Ovary (tissue), 10 donors: ENCODE data around the gene PFKFB2. TPM values are rescaled to one million over a fixed set of nuclear protein-coding genes. Genes with fewer than 3 reads are reported as not detected.

Experiments used
- DNase-seq, 5 donors: peaks; one replicate each; pipeline ENCODE4 v3.0.0-alpha.2; 2019 to 2020
- H3K27ac ChIP-seq, 2 donors: fragments of 200-600 bp; one replicate each; pipeline versions ENCODE4 v1.5.1 to v1.8.0; 2019 to 2022
- H3K27me3 ChIP-seq: fragments of 200-600 bp; one replicate; pipeline ENCODE4 v1.8.0; 2022
- H3K36me3 ChIP-seq: fragments of 200-600 bp; sonication (generic); one replicate; pipeline ENCODE4 v1.5.1; 2019
- H3K4me1 ChIP-seq: one replicate; pipeline ENCODE4 v1.8.1; 2013; ENCODE audit warnings: mild to moderate bottlenecking, moderate library complexity; ENCODE audit not compliant: insufficient read depth
- H3K4me3 ChIP-seq: fragments of 200-600 bp; sonication (generic); one replicate; pipeline ENCODE4 v1.5.1; 2017
- H3K9me3 ChIP-seq, 2 donors: fragments of 200-600 bp in 1 of 2; sonication (generic) in 1 of 2; one replicate each; pipeline versions ENCODE4 v1.5.1 to v1.8.1; 2013 to 2019; ENCODE audit warnings: mild to moderate bottlenecking in 1 of 2, moderate library complexity in 1 of 2
- EP300 ChIP-seq: sonication (generic); formaldehyde crosslinking; IDR thresholded peaks from one replicate; pipeline ENCODE4 v1.6.1; 2017; ENCODE audit warnings: antibody characterized with exemption
- POLR2A ChIP-seq: fragments of 450-650 bp; IDR thresholded peaks from one replicate; pipeline ENCODE4 v1.6.1; 2017; ENCODE audit warnings: antibody characterized with exemption, mild to moderate bottlenecking, moderate library complexity
- WGBS, 3 donors: extraction: QIAGEN DNeasy Blood & Tissue Kit in 1 of 3; methylation state at CpG; one replicate each; pipeline versions ENCODE4 v1.1.5 to v1.1.7; 2013 to 2017; 5-methylcytosine and 5-hydroxymethylcytosine counted together
- intact Hi-C, 4 donors: fragments of 100-400 bp; cut with DNase I; formaldehyde crosslinking; loops; one replicate each; pipeline versions ENCODE4 v1.11.0 to v1.15.1; 2022 to 2023
- long read RNA-seq, 3 donors: library from polyadenylated mRNA in 2 of 3; unstranded in 2 of 3; transcript quantifications; one replicate each; pipeline ENCODE4 v2.0.0 and lab custom pipeline, GENCODE V29; 2021 to 2026
- polyA plus RNA-seq, 2 donors: library from polyadenylated mRNA; stranded (reverse); fragments of 200-250 nt in 1 of 2; fragments of 350-450 nt in 1 of 2; fragmentation: Illumina TruSeq in 1 of 2; extraction: RNeasy Lipid Tissue Mini Kit (QIAGEN cat#74804) in 1 of 2; gene quantifications; one replicate each; pipeline ENCODE4 v1.2.3, GENCODE V29; 2013 to 2014
- total RNA-seq, 7 donors: library from RNA; depleted of rRNA in 2 of 7; stranded (reverse); fragments of >200 nt in 2 of 7; fragmentation: NEBNext Ultra II Directional in 3 of 7; extraction: Animal tissue kit (Norgen Biotek cat#: 25700) in 3 of 7; gene quantifications; one replicate each; pipeline versions ENCODE4 v1.1.0 to v1.2.4, GENCODE V29; 2016 to 2023
- TF ChIP-seq, protein P1 (sequence below), 3 donors: fragments of 450-650 bp in 2 of 3; fragments of 200-600 bp in 1 of 3; IDR thresholded peaks; one replicate each; pipeline versions ENCODE4 v1.5.1 to v1.8.0; 2016 to 2022; ENCODE audit warnings: antibody characterized with exemption in 3 of 3, mild to moderate bottlenecking in 1 of 3
- donor health status: DM: no; HTN: no; CAD: no; lungs with moderate emphysema.
- donor health status: DM: no; HTN: no; CAD: no.
- donor health status: Bipolar disorder and iron deficiency.
- donor health status: DM: yes; HTN: yes; CAD: no.
- donor health status: DM: no; HTN: no; CAD: no.
- donor health status: DM: yes; HTN: yes; CAD: no.

PFKFB2 gene
- total RNA-seq (10 to 100 TPM in 2 of 7 donors, 1 to 10 TPM in 5; 5.0 to 11.4 (median 8.7) TPM), polyA plus RNA-seq (1 to 10 TPM; 3.0 to 7.7 TPM)
- long read RNA-seq, donor 1, partial matches to known transcripts: 0 of 6 reads
- long read RNA-seq, donor 1, other reads (novel, unspliced or antisense): 6 of 6 reads
- long read RNA-seq, donor 2, full-length matches to known transcripts: 2 of 2 reads
- long read RNA-seq, donor 2, partial matches to known transcripts: 0 of 2 reads
- long read RNA-seq, donor 2, other reads (novel, unspliced or antisense): 0 of 2 reads
- long read RNA-seq, donor 3, partial matches to known transcripts: 1 of 8 reads
- long read RNA-seq, donor 3, other reads (novel, unspliced or antisense): 4 of 8 reads

DNA sequence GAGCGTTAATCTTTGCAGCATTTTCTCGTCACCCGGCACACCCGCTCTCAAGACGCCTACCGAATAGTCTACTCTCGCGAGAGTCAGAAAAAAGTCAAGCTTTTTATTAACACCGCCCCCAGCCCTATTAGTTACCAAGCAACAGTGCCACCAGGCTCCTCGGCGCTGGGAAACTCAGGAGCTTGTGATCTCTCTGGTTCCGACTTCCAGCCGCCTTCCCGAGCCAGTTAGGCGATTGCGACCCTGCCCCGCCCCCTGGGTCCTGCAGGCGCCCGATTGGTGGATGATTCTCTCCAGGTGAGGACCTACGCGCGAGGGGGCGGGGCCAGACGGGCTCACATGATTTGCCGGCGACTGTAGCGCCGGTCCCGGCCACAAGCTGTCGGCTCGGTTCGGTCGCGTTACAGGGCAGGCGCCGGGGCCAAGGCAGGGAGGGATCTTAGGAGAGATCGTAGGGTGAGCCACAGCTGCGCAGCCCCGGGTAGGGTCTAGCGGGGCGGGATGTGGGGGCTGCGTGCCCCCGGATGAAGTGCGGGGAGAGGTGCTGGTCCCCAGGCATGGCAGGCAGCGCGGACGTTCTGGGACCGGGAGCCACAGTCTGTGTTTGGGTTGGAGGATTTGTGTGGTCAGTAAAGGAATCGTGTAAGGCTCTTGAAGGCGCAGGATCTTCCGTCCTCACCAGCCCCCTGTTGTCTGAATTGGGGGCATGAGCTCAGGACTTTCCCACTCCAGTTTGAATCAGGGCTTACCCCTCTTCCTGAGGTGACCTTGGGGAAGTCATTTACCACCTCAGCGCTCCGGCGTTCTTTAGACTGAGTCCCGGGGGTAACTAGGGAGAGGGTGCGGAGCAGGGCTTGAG, at the start of gene PFKFB2:
Gene PFKFB2 (plus strand): TSS at position 365 of the 859 bp plus-strand sequence. CDS start 1,443 bp downstream, outside the sequence.
- no peaks in the 10 kb centered on the region for H3K36me3 ChIP-seq
- H3K4me3 ChIP-seq: peak within 1 kb of the TSS; percentile 65
- TF ChIP-seq, protein P1, sequence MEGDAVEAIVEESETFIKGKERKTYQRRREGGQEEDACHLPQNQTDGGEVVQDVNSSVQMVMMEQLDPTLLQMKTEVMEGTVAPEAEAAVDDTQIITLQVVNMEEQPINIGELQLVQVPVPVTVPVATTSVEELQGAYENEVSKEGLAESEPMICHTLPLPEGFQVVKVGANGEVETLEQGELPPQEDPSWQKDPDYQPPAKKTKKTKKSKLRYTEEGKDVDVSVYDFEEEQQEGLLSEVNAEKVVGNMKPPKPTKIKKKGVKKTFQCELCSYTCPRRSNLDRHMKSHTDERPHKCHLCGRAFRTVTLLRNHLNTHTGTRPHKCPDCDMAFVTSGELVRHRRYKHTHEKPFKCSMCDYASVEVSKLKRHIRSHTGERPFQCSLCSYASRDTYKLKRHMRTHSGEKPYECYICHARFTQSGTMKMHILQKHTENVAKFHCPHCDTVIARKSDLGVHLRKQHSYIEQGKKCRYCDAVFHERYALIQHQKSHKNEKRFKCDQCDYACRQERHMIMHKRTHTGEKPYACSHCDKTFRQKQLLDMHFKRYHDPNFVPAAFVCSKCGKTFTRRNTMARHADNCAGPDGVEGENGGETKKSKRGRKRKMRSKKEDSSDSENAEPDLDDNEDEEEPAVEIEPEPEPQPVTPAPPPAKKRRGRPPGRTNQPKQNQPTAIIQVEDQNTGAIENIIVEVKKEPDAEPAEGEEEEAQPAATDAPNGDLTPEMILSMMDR (IDR thresholded peaks at IDR 0.05): peak in 1 of 3 donors; percentile 61
- no peak for TF ChIP-seq EP300
- peak; percentile 80 for TF ChIP-seq POLR2A
- WGBS, 3 donors: 2% methylated on average over 56 of the region's 56 CpGs
- no peaks in the 10 kb centered on the region for H3K27me3 ChIP-seq
- intact Hi-C loops: loop anchor here in 1 of 4 donors (10.0 kb wide), 1 partner anchor 352 kb away; no protein-coding TSS in a partner anchor
- peak; percentile 96 to 99 (median 98) for DNase-seq
- peaks cover 7% of the 10 kb centered on the region for H3K4me1 ChIP-seq
- no peaks in the 10 kb centered on the region for H3K9me3 ChIP-seq
- peak within 1 kb of the TSS; percentile 75 to 83 for H3K27ac ChIP-seq

DNA sequence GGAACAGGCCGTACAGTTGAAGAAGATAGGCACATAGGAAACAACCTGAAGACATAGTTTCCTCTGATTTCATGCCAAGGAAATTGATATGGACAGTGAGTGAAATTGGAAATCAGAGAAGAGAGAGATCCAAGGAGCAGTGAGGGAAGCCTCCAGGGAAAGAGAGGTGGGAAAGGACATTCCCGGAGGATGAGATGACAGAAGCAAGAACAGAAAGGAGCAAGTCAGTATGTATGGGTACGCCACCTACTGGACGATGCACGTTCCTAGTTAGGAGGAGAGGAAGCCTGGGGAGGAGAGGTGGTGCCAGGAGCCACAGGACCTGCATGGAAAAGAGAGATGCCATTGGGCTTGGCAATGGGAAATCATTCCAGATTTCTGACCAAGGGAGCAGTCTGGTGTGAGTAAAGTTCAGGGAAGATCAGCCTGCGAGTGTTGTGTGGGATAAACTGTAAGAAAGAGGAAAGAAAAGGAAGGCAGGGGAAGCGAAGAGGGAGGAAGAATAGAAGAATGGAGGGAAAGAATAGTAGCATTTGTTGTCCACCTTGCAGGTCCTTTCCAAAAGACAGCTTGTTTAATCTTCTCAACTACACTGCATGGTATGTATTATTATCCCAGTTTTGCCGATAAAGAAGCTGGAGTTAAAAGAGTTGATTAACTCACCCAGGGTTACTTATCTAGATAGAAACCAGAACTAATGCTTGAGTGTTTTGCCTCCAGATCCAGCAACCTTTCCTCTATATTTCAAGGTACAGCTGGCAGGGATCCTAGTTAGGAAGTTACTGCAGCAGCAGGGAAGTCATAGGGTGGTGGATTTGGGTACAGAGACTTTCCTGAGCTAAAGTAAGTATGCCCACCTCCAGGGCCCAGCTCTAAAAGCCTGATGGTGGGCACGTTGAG, 47.9 kb upstream of the PFKFB2 start:
- H3K4me1 ChIP-seq: no peaks in the 10 kb centered on the region
- no peaks in the 10 kb centered on the region for H3K36me3 ChIP-seq
- TF ChIP-seq, protein P1 (IDR thresholded peaks at IDR 0.05): no peak
- H3K4me3 ChIP-seq: no peak overlapping the region
- H3K9me3 ChIP-seq: no peaks in the 10 kb centered on the region
- intact Hi-C loops: no loop called here
- DNase-seq: no peak
- no peak overlapping the region for H3K27ac ChIP-seq
- H3K27me3 ChIP-seq: no peaks in the 10 kb centered on the region
- WGBS, 3 donors: 40 to 53% (median 50%) methylated on average over 9 of the region's 9 CpGs

DNA sequence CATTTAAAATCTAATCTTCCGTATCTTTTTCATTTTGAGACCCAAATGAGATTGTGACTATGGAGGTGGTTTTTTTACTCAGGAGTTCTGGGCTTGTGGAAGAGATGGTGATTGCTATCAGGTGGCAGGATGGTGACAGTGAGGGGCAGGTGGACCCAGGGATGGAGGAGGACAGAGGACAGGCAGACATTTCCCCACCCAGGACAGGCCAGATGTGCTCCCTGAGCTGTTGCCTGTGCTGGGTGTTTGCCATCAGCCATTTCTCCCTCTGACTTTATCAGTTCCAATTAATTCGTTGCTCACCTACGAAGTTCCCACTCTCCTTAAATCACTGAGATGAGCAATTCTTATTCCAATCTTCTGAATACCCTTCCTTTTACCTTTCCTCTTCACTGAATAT, 47.0 kb upstream of the PFKFB2 start:
- intact Hi-C loops: no loop called here

More for the DNA sequence above, 47.0 kb upstream of the PFKFB2 start:
- H3K9me3 ChIP-seq: no peaks in the 10 kb centered on the region
- H3K4me1 ChIP-seq: no peaks in the 10 kb centered on the region
- TF ChIP-seq, protein P1 (IDR thresholded peaks at IDR 0.05): no peak
- TF ChIP-seq EP300 (no peak), POLR2A (no peak)
- no peaks in the 10 kb centered on the region for H3K36me3 ChIP-seq
- H3K4me3 ChIP-seq: no peak overlapping the region
- DNase-seq: no peak
- no peak overlapping the region for H3K27ac ChIP-seq
- H3K27me3 ChIP-seq: no peaks in the 10 kb centered on the region
- WGBS, 3 donors: 72 to 77% (median 74%) methylated on average over 3 of the region's 3 CpGs
